Epithelial cell of proximal tubule (primary cell): ENCODE results near the gene CD200. TPM values are rescaled to one million over a fixed set of nuclear protein-coding genes. Genes with fewer than 3 reads are reported as not detected.

Experiments used
- DNase-seq: peaks from one replicate; pipeline ENCODE4 v3.0.0-alpha.2; 2011; ENCODE audit warnings: low read depth
- H3K4me3 ChIP-seq: 2 replicates; pipeline ENCODE4 v1.5.1; 2011; ENCODE audit warnings: low read depth, mild to moderate bottlenecking, low read length
- total RNA-seq: library from RNA; depleted of rRNA; stranded (reverse); fragments of >200 nt; gene quantifications from 2 replicates; pipeline ENCODE4 v1.2.3, GENCODE V29; 2015
- TF ChIP-seq, protein P1 (sequence below): conservative IDR thresholded peaks from 2 replicates; pipeline ENCODE4 v1.5.1; 2012; ENCODE audit warnings: low read depth, mild to moderate bottlenecking, low read length

CD200 gene
- total RNA-seq, 1 donor from 2014 or later: 3.8 TPM

DNA sequence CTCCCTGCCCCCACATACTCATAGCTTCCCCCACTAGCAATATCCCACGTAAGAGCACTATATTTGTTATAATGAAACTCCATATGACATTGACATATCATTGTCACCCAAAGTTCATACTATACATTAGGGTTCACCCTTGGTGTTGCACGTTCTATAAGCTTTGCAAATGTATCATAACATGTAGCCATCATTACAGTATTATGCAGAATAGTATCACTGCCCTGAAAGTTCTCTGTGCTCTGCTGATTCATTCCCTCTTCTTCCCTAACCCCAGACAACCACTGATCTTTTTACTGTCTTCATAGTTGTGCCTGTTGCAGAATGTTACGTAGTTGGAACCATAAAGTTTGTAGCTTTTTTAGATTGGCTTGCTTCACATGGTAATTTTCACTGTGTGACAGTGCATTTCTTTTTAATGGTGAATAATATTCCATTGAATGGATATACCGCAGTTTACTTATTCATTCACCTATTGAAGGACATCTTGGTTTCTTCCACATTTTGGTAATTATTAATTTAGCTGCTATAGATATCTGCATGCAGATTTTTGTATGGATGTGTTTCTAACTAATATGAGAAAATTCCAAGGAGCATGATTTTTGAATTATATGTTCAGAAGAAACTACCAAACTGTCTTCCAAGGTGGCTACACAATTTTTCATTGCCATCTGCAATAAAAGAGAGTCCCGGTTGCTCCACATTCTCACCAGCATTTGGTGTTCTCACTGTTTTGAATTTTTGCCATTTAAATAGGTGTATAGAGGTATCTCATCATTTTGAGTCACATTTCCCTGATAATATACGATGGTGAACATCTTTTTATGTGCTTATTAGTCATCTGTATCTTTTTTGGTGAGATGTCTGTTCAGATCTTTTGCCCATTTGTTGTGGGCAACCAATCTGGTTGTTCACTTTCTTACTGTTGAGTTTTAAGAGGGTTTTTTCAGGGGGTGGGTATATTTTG, 59.7 kb downstream of the CD200 start:
- no peak overlapping the region for H3K4me3 ChIP-seq
- no peak for DNase-seq
- TF ChIP-seq, protein P1, sequence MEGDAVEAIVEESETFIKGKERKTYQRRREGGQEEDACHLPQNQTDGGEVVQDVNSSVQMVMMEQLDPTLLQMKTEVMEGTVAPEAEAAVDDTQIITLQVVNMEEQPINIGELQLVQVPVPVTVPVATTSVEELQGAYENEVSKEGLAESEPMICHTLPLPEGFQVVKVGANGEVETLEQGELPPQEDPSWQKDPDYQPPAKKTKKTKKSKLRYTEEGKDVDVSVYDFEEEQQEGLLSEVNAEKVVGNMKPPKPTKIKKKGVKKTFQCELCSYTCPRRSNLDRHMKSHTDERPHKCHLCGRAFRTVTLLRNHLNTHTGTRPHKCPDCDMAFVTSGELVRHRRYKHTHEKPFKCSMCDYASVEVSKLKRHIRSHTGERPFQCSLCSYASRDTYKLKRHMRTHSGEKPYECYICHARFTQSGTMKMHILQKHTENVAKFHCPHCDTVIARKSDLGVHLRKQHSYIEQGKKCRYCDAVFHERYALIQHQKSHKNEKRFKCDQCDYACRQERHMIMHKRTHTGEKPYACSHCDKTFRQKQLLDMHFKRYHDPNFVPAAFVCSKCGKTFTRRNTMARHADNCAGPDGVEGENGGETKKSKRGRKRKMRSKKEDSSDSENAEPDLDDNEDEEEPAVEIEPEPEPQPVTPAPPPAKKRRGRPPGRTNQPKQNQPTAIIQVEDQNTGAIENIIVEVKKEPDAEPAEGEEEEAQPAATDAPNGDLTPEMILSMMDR: no peak

DNA sequence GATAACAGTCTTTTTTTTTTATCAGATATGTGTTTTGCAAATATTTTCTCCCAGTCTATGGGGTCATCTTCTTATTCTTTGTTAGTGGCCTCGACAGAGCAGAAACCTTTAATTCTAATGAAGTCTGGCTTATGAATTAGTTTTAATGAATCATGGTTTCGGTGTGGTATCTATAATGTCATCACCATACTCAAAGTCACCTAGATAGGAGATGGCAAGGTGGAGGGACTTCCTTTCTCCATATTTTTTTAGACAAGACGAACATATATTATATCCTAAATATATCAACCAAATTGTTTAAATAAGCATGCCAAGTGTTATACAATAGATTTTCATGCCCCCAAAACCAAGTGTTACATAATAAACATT, 60.4 kb downstream of the CD200 start:
- TF ChIP-seq, protein P1: no peak
- no peak overlapping the region for H3K4me3 ChIP-seq
- DNase-seq: no peak

DNA sequence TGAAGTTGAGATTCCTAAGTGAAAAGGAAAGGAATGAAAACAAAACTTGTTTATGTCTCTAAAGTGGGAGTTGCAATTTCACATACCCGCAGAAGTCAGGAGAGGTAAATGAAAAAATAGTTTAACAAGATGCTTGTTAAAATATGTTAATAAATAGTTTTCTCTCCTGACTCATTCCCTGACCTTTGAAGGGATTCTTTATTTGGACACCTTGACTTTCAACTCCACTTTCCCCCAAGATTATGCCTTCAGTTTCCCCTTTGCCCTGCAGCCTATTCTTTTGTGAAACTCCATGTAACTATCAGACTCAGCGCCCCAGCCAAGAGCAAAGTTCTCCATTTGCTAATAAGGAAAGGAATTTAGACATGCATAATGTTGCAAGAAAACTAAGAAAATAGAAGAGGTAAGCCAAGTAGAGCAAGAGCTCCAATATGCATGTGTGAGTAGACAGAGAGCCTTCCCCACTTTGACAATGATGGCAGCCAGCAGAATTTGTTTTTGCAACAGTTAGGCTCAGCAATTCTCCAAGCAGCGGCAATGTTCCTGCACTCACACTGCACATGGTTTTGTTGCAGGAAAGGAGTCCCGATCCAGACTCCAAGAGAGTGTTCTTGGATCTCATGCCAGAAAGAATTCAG, 61.2 kb downstream of the CD200 start:
- no peak for DNase-seq
- H3K4me3 ChIP-seq: no peak overlapping the region
- TF ChIP-seq, protein P1: no peak

DNA sequence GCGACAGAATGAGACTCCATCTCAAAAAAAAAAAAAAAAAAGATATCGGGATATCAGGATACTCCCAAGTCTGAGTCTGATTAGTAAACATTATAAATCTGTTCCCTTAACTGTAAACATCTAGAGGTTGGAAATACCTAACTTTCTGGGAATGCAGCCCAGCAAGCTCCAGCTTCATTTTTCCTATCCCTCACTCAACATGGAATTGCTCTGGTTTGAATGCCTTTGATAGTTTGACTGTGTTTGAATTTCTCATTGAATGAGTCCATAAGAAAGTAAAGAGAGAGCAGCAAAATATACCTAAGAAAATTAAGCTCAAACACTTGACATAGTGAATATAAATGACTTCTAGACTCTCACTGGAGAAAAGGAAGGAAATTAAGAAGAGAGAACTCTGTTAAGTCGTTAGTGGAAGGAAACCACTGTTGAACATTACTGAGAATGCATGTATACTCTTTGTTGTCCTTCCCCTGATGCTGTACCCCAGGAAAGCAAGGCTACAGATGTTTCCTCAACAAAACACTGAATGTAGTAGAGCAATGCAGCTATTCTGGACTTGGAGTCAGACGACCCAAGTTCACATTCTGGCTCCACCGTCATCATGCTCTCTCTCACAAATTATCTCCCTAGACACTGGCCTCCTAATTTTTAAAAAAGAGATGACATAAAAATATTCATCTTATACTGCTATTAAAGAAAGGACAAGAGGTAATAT, 62.4 kb downstream of the CD200 start:
- H3K4me3 ChIP-seq: no peak overlapping the region
- no peak for DNase-seq
- TF ChIP-seq, protein P1: no peak

DNA sequence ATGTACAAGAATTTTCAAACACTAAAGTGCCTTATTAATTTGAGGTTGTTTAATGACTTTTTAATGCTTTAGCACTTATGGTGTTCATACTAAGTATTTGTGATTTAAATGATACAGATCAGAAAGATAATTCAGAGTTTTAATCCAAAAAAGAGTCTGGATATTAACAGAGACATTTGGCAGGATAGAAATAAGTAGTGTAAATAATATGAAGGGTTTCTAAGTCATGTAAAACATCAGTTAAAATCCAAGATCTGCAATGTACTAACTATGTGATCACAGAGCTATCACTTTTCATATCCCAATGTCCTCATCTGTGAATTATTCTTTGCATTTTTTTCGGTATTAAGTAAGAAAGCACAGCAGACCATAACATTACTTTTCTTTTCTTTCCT, 62.9 kb downstream of the CD200 start:
- TF ChIP-seq, protein P1: no peak
- no peak overlapping the region for H3K4me3 ChIP-seq
- no peak for DNase-seq

DNA sequence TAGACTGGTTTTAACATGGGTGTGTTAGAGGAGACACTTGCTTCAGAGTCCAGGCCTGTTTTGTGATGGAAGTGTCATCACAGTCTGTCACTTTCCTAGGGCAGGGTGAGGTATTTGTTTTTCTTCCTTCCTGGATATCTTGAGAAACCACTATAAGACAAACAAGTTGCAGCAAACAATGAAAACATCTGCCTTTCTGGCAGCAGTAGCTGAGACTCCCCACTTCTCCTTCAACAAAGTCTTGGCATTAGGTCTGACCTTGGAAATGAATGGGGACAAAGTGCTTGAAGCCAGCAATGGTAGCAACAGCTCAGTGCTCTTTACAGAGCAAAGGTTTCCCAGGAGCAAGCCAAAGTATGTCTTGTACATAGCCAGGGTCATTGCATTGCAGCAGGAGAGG, 64.6 kb downstream of the CD200 start:
- DNase-seq: no peak
- H3K4me3 ChIP-seq: no peak overlapping the region
- TF ChIP-seq, protein P1: no peak
